ENCODE data around the gene DDX41.

Gene DDX41

GRCh38 chr5:177554474-177555111, 37.8 kb upstream of the DDX41 start, which contains the start of gene FAM193B:
Gene FAM193B (minus strand): TSS chr5:177554563. CDS start chr5:177554458, 105 bp downstream.
- TF ChIP-seq CTCF (IDR thresholded peaks at IDR 0.05; ENCODE audit: insufficient read depth, low read depth, low read length, missing control alignments), result no peak
- H3K4me3 ChIP-seq (ENCODE audit: low read depth, low read length), result peak within 1 kb of the TSS; percentile 82
- DNase-seq (ENCODE audit: low read depth), result peak; percentile 94

GRCh38 chr5:177553671-177554429, 37.1 kb upstream of the DDX41 start:
- DNase-seq (ENCODE audit: low read depth), result peak; percentile 27
- peak overlapping the region; percentile 82 for H3K4me3 ChIP-seq (ENCODE audit: low read depth, low read length)
- TF ChIP-seq CTCF (IDR thresholded peaks at IDR 0.05; ENCODE audit: insufficient read depth, low read depth, low read length, missing control alignments), result no peak

GRCh38 chr5:177552839-177553455, 36.2 kb upstream of the DDX41 start:
- peak overlapping the region; percentile 82 for H3K4me3 ChIP-seq (ENCODE audit: low read depth, low read length)
- TF ChIP-seq CTCF (IDR thresholded peaks at IDR 0.05; ENCODE audit: insufficient read depth, low read depth, low read length, missing control alignments), result no peak
- DNase-seq (ENCODE audit: low read depth), result no peak

GRCh38 chr5:177550122-177550521, 33.4 kb upstream of the DDX41 start:
- no peak overlapping the region for H3K4me3 ChIP-seq (ENCODE audit: low read depth, low read length)
- no peak for TF ChIP-seq CTCF (IDR thresholded peaks at IDR 0.05; ENCODE audit: insufficient read depth, low read depth, low read length, missing control alignments)
- no peak for DNase-seq (ENCODE audit: low read depth)

GRCh38 chr5:177548495-177548894, 31.7 kb upstream of the DDX41 start:
- DNase-seq (ENCODE audit: low read depth), result no peak
- H3K4me3 ChIP-seq (ENCODE audit: low read depth, low read length), result no peak overlapping the region
- TF ChIP-seq CTCF (IDR thresholded peaks at IDR 0.05; ENCODE audit: insufficient read depth, low read depth, low read length, missing control alignments), result no peak

- TF ChIP-seq CTCF (IDR thresholded peaks at IDR 0.05; ENCODE audit: insufficient read depth, low read depth, low read length, missing control alignments), result no peak
- H3K4me3 ChIP-seq (ENCODE audit: low read depth, low read length), result no peak overlapping the region
- no peak for DNase-seq (ENCODE audit: low read depth)
These were observed 31.0 kb upstream of the DDX41 start for GRCh38 chr5:177547736-177548135.

All from GM12865 (cell line).